HK-2 (cell line): ENCODE data around the gene RERE.

Source experiments
- DNase-seq: peaks from one replicate; pipeline ENCODE4 v3.0.0-alpha.2; 2018; ENCODE audit not compliant: unreplicated experiment

Gene RERE

DNA sequence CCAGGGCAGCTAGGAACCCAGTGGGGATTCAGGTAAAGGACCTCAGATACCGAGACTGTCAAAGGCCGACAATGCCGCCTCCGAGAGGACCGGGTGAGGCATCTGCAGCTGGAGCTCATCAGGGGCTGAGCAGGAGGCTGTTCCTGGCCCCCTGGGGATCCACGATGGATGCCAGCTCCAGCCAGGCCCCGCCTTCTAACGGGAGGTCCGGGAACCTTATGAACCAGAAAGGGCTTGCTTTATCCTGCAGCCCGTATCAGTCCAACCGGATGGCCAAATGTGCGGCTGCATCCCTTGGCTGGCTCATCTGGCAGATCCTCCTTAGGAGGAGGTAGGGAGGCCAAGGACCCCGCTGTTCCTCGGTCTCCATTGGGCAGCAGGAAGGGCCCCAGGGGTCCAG, 467.5 kb downstream of the RERE start:
- no peak for DNase-seq

DNA sequence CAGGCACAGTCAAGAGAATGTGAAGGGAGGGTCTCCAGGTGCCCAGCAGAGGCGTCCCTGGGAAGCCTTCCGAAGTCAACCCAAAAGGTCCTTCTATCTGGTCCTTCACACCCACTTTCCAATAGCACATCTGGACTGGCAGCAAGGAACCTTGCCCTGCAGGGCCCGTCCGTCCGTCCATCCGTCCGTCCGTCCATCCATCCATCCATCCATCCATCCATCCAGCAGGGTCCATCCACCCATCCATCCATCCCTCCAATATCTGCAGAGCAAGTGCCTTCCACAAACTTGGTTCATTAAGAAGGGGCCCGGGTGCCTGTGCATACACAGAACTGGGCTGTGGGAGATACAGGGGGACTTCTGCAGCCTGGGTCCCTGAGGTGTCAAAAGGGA, 468.0 kb downstream of the RERE start:
- DNase-seq: no peak

- DNase-seq: peak; percentile 57
Measured at GRCh38 chr1:8348777-8349472, 468.5 kb downstream of the RERE start.

DNA sequence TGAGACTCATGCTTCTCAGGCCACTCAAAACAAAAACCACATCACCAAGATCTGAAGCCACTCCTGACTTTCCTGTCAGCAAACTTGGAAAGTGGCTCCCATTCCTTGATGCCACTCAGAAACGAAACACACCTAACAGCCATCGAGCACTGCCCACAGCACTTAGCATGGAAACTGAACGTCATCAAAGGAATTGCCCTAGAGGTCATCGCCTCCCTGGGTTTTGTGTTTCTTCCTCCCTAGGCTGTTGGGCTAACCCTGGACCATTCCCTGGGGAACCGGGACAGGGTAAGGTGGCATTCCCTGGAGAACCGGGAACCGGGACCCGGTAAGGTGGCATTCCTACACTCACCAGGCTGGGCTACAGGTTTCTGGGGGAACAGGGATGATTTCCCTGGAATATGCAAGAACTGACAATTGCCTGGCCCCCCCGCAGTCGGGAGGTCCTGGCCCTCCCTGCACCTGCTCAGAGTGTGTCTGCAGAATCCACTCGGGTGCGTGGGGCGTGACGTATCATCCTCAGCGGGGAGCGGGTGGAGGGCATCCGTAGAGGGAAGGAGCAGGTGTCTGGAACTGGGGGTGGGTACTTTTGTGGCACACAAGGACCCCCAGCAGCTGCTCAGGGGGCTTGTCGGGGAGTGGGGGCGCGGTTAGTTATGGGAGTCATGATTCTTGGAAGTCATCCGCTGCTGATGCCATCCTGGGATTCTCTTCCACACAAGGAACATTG, 469.2 kb downstream of the RERE start:
- DNase-seq: no peak

GRCh38 chr1:8347635-8348034, 469.8 kb downstream of the RERE start:
- no peak for DNase-seq

GRCh38 chr1:8345621-8346415, 471.6 kb downstream of the RERE start:
- no peak for DNase-seq

DNA sequence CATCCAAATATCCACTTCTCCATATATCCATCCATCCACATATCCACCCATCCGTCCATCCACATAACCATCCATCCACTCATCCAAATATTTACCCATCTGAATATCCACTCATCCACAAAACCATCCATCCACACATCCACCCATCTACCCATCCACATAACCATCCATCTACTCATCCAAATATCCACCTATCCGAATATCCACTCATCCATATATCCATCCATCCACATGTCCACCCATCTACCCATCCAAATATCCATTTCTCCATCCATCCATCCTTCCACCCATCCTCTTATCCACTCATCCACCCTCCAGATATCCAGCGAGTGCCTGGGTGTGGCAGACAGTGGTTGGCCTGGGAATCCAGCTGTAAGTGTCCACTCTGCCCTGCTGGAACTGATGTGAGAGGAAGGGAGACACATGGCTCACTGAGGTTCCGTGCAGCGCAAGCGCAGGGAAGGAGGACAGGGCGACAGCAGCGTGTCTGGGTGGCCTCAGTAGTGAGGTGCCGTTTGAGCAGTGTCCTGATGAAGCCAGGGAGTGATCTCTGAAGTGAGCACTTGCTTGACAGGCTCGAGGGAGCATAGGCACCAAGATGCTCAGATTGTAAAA, 472.4 kb downstream of the RERE start:
- DNase-seq: no peak

DNA sequence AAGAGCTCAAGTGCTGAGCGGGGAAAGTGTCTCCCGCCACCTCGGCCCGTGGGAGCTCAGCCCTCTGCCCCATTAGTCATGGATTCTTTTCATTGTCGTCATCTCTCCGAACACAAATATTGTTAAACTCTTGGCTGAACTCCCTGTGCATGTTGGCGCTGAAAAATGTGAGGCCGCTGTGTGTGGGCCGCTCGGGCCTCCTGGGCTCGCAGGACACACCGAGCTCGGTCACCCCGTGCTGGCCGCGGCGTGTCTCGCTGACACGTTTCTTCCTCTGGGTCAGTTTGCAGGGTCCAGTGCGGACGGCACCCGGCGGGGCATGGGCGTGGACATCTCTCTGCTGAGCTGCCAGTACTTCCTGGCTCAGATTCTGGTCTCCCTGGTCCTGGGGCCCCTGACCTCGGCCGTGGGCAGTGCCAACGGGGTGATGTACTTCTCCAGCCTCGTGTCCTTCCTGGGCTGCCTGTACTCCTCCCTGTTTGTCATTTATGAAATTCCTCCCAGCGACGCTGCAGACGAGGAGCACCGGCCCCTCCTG, 473.9 kb downstream of the RERE start:
- peak; percentile 85 for DNase-seq

GRCh38 chr1:8343044-8343443, 474.4 kb downstream of the RERE start:
- no peak for DNase-seq

- no peak for DNase-seq
Measured at GRCh38 chr1:8342325-8342724, 475.1 kb downstream of the RERE start.

DNA sequence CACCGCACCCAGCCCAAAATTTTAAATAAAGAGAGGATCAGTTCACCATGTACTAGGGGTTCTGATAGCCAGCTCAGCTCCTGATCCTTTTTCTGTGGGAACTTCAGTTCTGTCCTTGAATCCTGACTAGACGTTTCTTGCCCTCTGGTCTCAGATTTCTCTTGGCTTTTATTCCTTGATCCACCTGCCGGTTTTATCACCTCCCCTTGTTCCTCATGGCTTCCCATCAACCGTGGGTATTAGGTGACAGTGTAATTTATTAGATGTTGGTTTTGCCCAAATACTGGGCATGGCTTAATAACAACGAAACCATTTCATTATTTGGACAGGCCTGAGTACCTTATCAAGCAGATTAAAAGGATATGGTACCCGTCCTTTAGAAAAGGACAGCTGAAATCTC, 477.0 kb downstream of the RERE start:
- DNase-seq: no peak

DNA sequence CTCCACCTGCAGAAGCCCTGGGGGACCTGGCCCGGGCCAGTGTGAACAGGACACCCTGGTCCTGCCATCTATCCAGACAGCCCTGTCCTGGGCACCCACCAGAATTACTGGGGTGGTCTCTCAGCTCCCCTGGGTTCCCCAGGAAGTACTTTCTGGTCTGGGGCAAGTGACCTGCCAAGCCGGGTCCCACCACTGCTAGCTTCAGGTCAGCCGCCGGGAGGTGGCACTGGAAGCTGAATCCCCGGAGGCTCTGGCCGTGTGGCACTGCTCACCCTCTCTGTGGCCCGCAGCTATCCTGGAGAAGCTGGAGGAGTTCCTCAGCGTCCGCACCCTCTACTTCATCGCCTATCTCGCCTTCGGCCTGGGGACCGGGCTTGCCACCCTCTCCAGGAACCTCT, 478.2 kb downstream of the RERE start:
- no peak for DNase-seq

GRCh38 chr1:8338526-8339202, 478.8 kb downstream of the RERE start:
- no peak for DNase-seq

DNA sequence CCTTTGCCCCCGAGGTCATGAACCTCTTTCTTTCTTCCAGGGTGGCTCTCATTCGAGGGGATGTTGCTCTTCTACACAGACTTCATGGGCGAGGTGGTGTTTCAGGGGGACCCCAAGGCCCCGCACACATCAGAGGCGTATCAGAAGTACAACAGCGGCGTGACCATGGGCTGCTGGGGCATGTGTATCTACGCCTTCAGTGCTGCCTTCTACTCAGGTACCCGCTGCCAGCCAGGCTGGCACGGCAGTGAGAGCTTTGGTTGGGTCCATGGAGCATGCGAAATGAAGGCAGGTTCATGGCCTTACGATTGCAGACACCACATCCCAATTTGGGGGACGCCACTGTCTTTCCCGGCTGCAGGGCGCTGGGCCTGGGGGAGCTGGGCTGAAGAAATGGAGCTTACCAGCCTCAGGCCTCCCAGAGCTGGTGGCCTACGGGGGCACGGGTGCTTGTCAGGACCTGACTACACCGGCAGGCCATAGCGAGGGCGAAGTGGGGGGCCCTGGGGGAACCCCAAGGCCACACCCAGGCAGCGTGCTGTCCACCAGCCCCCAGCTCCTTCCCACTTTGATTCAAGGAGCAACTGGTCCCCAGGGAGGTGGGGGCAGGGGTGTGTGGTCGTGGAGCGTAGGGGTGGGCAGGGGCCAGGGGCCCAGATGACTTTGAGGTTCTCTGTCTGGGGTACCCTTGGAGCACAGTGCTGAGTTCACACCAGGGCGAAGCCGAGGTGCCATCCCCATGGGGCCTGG, 479.5 kb downstream of the RERE start:
- no peak for DNase-seq

DNA sequence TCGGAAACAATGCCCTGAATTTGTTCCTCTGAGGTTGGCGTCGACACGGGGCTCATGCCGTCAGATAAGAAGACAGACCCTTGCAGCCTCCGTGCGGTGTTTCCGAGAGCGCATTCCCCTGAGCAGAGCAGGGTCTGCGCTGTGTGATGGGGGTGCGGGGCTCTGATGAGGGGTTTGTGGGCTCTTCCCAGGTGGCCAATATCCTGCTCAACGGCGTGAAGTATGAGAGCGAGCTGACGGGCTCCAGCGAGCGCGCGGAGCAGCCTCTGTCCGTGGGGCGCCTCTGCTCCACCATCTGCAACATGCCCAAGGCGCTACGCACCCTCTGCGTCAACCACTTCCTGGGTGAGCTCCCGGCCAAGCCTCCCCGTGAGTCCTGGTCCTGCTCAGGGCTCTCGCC, 482.2 kb downstream of the RERE start:
- DNase-seq: no peak

- no peak for DNase-seq
Measured at GRCh38 chr1:8334106-8334851, 483.2 kb downstream of the RERE start.

GRCh38 chr1:8333246-8333987, 484.0 kb downstream of the RERE start:
- no peak for DNase-seq

GRCh38 chr1:8332806-8333205, 484.6 kb downstream of the RERE start:
- no peak for DNase-seq
